ENCODE measurements around the gene ANTKMT. TPM values are rescaled to one million over a fixed set of nuclear protein-coding genes. Genes with fewer than 3 reads are reported as not detected.
A peak's percentile ranks its signal among the peaks of the same experiment; 100 is the strongest.
"Not testable (repeated sequence)": the region's sequence is repeated elsewhere in the genome, so short reads cannot be mapped to it uniquely, and the experiment has no call there.

ANTKMT gene
- total RNA-seq, 2 experiments from 2014 or later = 21.6 to 23.2 TPM

DNA sequence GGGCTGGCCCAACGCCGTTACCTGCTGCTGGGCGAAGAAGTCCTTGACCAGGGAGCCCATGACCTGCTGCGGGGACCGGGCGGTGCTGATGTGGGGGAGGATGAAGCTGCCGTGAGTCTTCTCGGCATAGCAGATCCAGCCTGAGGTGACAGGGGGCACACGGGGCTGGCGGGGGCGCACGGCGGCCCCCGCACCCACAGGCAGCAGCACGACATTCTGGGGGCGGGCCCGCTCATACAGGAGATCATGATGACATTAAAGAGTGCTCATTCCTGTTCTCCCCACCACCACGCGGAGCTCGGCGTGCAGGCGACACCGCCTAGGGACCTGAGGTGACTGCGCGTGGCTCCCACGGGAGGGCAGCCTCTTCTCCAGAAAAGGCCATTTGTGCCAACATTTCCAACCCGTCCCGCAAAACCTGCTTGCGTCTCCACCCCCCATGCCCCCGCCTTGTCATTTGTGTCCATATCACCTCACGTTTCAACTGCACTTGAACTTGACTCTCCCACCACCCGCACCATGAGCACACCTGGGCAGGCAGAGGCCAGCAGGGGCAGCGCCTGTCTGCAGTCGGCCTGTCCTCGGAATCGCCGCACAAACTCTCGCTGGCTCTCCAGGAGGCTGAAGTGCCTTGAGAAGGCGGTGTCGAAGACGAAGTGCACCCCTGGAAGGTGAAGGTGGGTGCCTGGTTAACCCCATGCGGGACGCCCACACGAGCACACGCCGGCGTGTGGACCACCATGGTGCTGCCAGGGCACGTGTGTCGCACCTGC lies 13.4 kb downstream of the ANTKMT start:
- POLR2A ChIA-PET = no interaction called here

DNA sequence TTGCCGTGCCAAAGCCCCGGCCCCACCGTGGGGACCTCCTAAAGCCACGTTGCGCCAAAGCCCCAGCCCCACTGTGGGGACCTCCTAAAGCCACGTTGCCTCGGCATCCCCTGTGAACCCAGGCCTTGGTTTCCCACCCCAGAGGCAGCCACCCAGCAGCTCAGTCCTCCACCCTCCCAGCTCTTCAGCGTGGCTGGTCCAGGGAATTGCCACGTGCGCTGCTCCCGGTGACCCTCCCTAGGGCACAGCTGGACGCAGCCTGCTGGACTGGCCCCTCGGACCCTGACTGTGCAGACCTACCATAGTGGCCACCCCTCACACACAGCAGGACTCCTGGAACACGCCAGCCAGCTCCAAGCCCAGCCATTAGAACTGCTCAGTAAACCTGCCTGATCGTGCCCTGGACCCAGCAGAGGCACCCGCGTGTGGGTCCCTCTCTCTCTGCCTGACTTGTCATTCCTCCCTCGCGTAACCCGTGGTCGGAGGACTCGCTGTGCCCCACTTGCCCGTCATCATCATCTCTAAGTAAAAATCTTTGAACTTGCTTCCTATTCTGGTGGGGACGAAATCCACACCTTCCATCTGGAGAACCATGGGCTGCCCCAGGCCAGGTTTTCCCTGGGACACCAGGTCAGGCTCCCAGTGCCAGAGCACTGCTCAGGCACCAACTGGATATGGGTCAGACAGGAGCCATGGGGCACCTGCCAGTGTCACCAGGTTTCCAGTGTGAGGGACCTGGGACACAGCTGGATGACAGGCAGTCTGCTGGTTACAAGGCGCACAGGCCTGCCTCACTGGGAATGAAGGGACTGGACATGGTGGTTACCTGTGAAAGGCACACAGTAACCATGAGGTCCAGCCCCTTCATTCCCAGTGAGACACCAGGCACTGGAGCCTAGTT lies 14.3 kb downstream of the ANTKMT start:
- Mint-ChIP-seq H3K4me1 (peaks cover 8% of the 10 kb centered on the region), H3K4me3 (no peak overlapping the region), H3K27me3 (no peaks in the 10 kb centered on the region), H3K27ac (no peak overlapping the region), H3K9me3 (no peaks in the 10 kb centered on the region), H3K36me3 (peaks cover 6% of the 10 kb centered on the region)
- ATAC-seq (ENCODE audit: low read depth) (no peak), DNase-seq (no peak)
- POLR2A ChIA-PET = no interaction called here

More for the DNA sequence above, 13.4 kb downstream of the ANTKMT start:
- ATAC-seq (ENCODE audit: low read depth) = no peak
- H3K36me3 Mint-ChIP-seq = peaks cover 6% of the 10 kb centered on the region
- no peak for DNase-seq
- no peaks in the 10 kb centered on the region for H3K27me3 Mint-ChIP-seq
- H3K9me3 Mint-ChIP-seq = no peaks in the 10 kb centered on the region
- H3K4me1 Mint-ChIP-seq = peaks cover 6% of the 10 kb centered on the region
- no peak overlapping the region for H3K27ac Mint-ChIP-seq
- H3K4me3 Mint-ChIP-seq = no peak overlapping the region

DNA sequence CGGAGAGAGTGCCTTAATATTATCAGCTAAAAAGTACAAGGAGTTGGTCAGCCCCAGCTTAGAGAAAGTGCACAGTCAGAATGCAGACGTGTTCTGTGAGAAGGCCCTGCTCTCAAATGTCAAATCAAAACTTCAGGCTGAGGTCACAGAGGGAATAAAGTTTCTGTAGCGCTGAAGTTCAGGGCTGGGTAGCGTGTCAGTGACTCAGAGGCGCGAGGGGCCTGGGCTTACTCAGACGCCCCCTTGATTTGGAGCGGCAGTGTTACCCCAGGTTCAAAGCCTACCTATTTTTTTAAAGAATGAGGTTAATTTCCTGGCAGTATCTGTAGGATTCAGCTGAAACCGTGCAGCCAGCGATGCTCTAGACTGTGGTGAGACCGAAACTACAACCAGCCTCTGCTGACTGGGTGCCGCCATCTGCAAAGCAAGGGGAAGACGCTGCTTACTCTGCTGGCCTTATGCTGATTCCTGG lies 15.1 kb downstream of the ANTKMT start:
- DNase-seq = no peak
- no peak for ATAC-seq (ENCODE audit: low read depth)
- Mint-ChIP-seq H3K4me3 (no peak overlapping the region), H3K9me3 (no peaks in the 10 kb centered on the region), H3K27me3 (no peaks in the 10 kb centered on the region), H3K4me1 (peaks cover 8% of the 10 kb centered on the region), H3K36me3 (peaks cover 6% of the 10 kb centered on the region), H3K27ac (no peak overlapping the region)
- POLR2A ChIA-PET = interaction anchor here (0.7 kb wide), 1 partner anchor 13 kb away, joined by 4 read pairs; no protein-coding TSS in a partner anchor

DNA sequence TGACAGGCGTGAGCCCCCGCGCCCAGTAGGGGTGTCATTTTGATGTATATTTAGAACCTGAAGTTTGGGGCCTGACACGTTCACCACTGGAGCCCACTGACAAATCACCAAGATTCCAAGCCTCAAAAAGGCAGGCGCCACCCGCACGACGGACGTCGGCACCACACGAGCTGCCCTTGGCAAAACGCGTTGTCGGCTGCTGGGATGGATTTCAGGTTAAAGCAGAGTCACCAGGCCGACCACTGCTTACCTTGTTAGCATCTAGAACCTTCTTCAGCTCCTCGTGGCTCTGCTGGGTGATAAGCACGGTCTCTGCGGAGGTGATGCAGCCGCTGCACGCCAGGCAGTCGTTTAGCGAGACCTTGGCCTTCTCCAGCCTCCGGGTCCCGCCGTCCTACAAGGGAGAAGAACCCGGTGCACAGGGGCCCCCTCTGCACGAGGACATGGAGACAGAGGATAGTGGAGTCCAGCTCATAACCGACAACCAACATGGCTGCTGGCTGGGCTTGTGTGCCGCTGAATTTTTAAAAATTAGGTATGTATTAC lies 16.1 kb downstream of the ANTKMT start:
- ATAC-seq (ENCODE audit: low read depth) (no peak), DNase-seq (no peak)
- H3K4me1 Mint-ChIP-seq = peaks cover 8% of the 10 kb centered on the region
- no peaks in the 10 kb centered on the region for H3K9me3 Mint-ChIP-seq
- no peaks in the 10 kb centered on the region for H3K27me3 Mint-ChIP-seq
- POLR2A ChIA-PET = interaction anchor here (1.1 kb wide), 1 partner anchor 13 kb away, joined by 3 read pairs; no protein-coding TSS in a partner anchor
- no peak overlapping the region for H3K27ac Mint-ChIP-seq
- H3K36me3 Mint-ChIP-seq = peaks cover 6% of the 10 kb centered on the region
- no peak overlapping the region for H3K4me3 Mint-ChIP-seq

DNA sequence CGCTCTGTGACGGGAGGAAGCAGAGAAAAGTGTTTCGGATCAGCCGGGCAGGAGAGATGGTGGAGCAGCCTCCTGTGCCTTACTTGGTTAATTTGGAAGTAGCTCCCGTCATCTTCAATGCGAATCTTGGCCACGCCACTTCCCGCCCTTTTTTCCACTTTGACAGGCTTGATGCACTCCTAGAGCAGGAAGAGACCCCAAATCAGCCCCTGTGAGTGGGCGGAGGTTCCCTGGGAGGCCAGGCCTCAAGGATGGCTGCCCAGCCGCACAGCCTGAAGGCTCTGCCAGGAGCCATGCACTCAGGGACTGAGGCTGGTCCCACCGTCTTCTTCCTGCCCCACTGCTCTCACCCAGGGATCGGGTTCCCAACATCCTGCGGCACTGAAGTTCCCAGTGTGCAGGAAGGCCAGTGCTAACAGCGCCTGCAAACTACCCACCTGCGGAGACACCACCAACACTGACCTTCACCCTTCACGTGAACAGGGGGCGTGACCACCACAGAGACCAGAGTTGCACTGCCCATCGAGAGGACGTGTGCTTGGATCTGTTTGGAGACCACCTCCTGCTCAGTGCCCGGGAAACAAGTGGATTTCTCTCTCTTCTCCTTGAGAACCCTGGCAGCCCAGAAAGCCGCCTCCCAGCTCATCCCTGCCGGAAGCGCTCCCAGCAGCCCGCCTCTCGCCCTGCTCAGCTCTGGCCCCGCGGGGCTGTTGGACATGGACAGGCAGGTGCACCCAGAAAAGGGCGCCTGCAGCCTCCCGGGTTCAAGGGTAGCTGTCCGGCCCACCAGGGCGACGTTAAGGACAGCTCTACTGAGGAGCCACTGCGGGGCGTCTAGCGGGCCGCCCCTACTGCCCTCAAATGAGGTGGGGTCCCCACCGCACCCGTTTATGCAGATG lies 18.9 kb downstream of the ANTKMT start:
- Mint-ChIP-seq H3K9me3 (no peaks in the 10 kb centered on the region), H3K4me3 (peak overlapping the region; percentile 81), H3K27me3 (no peaks in the 10 kb centered on the region), H3K4me1 (peaks cover 8% of the 10 kb centered on the region), H3K27ac (peak overlapping the region; percentile 63), H3K36me3 (peaks cover 6% of the 10 kb centered on the region)
- DNase-seq (no peak), ATAC-seq (ENCODE audit: low read depth) (no peak)
- POLR2A ChIA-PET = interaction anchor here (0.7 to 2.2 kb wide), 9 partner anchors 10 to 53 kb away, joined by 3 to 13 read pairs (median 5); partner anchors contain the start of genes HAGHL and METRN

DNA sequence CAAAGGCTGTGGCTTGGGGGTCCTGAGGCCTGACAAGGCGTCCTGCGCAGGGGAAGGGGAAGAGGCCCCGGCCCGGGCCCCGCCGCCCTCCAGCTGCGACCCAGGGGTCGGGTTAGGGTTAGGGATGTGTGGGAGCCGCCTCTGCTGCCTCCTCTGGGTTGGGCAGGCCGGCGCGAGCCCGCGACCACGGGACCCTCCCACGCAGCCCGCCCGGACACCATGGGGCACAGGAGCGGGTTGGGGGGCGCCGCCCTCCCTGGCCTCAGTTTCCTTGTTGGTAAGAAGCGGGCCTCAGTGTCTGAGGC lies 19.5 kb downstream of the ANTKMT start:
- peak; percentile 12 for ATAC-seq (ENCODE audit: low read depth)
- Mint-ChIP-seq H3K36me3 (peaks cover 4% of the 10 kb centered on the region), H3K4me3 (peak overlapping the region; percentile 81), H3K9me3 (no peaks in the 10 kb centered on the region), H3K27ac (peak overlapping the region; percentile 70), H3K27me3 (no peaks in the 10 kb centered on the region), H3K4me1 (peaks cover 6% of the 10 kb centered on the region)
- POLR2A ChIA-PET = interaction anchor here (0.7 to 2.2 kb wide), 10 partner anchors 10 to 73 kb away, joined by 3 to 13 read pairs (median 5); partner anchors contain the start of genes HAGHL, METRN and RHOT2
- DNase-seq = no peak

DNA sequence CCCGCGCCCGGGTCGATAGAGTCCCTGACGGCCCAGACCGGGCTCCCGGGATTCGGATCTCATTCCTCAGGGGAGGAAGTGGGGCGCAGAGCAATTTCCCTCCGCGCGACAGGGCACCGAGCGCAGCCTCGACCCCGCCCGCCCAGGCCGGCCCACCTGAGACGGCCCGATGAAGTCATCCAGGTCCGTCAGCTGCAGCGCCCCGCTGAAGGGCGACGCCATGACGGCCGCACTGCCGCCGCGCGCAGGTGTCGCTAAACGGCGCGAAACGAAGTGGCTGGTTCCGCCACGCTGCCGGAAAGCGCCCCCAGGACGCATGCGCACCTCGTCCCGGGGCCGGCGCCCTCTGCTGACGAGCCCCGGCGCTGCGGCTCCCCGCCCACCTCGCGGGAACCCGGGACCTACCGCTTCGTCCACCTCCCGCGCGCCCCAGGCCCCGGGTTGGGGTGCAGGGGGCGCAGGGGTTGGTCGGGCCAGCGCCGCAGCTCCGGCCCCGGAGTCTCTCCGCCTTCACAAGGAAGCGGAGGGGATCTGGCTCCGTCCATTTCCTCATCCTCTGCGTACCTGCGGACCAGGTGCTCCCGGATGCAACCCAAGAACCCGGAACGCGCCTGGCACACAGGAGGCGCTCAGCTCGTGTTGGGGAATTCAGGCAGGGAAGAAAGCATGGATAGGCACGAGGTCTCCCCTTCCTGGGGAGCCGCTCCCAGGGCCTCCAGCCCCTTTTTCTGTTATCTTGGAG lies 20.0 kb downstream of the ANTKMT start, which contains the start of gene CIAO3:
Gene CIAO3, minus strand, starts transcription at position 234 of the 742 bp plus-strand sequence. Its CDS starts 12 bp downstream, at position 222.
- H3K27ac Mint-ChIP-seq = peak within 1 kb of the TSS; percentile 75
- no peaks in the 10 kb centered on the region for H3K27me3 Mint-ChIP-seq
- ATAC-seq (ENCODE audit: low read depth) = peak; percentile 92
- peaks cover 4% of the 10 kb centered on the region for H3K36me3 Mint-ChIP-seq
- H3K9me3 Mint-ChIP-seq = no peaks in the 10 kb centered on the region
- peak within 1 kb of the TSS; percentile 81 for H3K4me3 Mint-ChIP-seq
- POLR2A ChIA-PET = interaction anchor here (0.6 to 2.2 kb wide), 13 partner anchors 9 to 73 kb away, joined by 3 to 13 read pairs (median 4); partner anchors contain the start of genes ANTKMT, CHTF18, HAGHL and METRN
- peaks cover 6% of the 10 kb centered on the region for H3K4me1 Mint-ChIP-seq
- DNase-seq = peak; percentile 99

DNA sequence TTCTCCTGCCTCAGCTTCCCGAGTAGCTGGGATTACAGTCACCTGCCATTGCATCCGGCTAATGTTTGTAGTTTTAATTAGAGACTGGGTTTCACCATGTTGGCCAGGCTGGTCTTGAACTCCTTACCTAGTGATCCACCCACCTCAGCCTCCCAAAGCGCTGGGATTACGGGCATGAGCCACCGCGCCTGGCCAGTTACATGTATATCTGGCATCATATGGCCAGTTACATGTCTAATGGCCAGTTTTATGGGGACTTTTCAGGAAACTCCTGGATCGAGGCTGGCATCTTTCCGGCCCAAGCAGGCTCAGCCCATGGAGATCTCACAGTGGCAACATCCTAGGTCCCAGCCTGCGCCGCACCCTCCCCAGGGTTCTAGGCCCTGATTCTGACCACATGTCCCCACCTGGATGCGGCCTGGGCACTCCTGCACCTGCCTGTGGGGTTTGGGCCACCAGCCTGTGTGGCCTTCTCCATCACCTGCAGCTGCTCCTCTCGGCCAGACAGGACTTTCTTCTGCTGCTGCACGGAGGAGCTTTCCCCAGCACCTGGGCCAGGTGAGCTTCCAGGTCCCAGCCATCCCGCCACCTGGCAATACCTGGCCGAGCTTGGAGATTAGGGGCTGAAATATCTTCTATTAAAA lies 21.2 kb downstream of the ANTKMT start:
- POLR2A ChIA-PET = interaction anchor here (0.7 to 1.2 kb wide), 2 partner anchors 12 to 63 kb away, joined by 3 read pairs; no protein-coding TSS in a partner anchor
- H3K9me3 Mint-ChIP-seq = no peaks in the 10 kb centered on the region
- ATAC-seq (ENCODE audit: low read depth) (no peak), DNase-seq (no peak)
- peaks cover 2% of the 10 kb centered on the region for H3K36me3 Mint-ChIP-seq
- H3K4me3 Mint-ChIP-seq = peak overlapping the region; percentile 80
- H3K27me3 Mint-ChIP-seq = no peaks in the 10 kb centered on the region
- H3K4me1 Mint-ChIP-seq = peaks cover 6% of the 10 kb centered on the region
- H3K27ac Mint-ChIP-seq = peak overlapping the region; percentile 12

DNA sequence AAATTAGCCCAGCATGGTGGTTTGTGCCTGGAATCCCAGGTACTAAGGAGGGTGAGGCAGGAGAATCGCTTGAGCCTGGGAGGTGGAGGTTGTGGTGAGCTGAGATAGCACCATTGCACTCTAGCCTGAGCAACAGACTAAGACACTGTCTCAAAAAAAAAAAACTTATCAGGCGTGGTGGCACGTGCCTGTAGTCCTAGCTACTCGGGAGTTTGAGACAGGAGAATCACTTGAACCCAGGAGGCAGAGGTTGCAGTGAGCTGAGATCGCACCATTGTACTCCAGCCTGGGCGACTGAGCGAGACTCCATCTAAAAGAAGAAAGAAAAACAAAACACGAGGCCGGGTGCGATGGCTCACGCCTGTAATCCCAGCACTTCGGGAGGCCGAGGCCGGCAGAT lies 21.9 kb downstream of the ANTKMT start:
- not testable (repeated sequence) for DNase-seq; H3K27me3 Mint-ChIP-seq; H3K9me3 Mint-ChIP-seq; H3K4me3 Mint-ChIP-seq; H3K27ac Mint-ChIP-seq; H3K4me1 Mint-ChIP-seq; H3K36me3 Mint-ChIP-seq; ATAC-seq (ENCODE audit: low read depth)
- POLR2A ChIA-PET = interaction anchor here (0.6 to 1.2 kb wide), 3 partner anchors 11 to 162 kb away, joined by 3 to 7 read pairs (median 3); no protein-coding TSS in a partner anchor

DNA sequence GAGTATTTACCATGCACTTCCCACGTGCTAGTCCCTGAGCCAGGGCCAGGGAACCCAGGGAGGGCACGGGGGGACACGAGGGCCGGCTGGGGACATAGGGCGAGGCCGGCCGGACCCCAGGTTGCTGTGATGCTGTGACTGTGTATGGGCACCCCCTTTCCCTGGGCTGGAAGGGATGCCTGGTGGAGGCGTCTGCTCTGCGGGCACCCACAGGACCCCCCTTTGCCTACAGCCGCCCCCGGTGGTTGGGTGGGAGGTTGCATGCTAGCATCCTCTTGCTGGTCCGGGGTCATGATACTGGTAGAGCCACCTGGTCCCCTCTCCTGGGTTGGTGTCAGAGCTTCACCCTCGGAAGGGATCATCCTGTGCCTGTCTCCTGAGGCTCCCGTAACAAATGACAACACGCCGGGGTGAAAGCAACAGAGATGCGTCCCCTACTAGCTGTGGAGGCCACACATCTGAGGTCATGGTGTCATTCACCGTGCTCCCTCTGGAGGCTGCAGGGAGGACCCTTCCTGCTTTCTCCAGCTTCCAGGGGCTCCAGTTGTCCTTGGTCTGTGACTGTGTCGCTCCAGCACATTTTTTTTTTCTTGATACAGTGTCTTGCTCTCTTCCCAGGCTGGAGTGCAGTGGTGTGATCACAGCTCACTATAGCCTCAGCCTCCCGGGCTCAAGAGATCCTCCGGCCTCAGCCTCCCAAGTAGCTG lies 23.0 kb downstream of the ANTKMT start:
- POLR2A ChIA-PET = interaction anchor here (1.1 kb wide), 1 partner anchor 30 kb away, joined by 7 read pairs; no protein-coding TSS in a partner anchor
- no peak overlapping the region for H3K27ac Mint-ChIP-seq
- ATAC-seq (ENCODE audit: low read depth) = no peak
- H3K9me3 Mint-ChIP-seq = no peaks in the 10 kb centered on the region
- H3K4me3 Mint-ChIP-seq = no peak overlapping the region
- peaks cover 4% of the 10 kb centered on the region for H3K4me1 Mint-ChIP-seq
- no peaks in the 10 kb centered on the region for H3K36me3 Mint-ChIP-seq
- DNase-seq = peak; percentile 34
- no peaks in the 10 kb centered on the region for H3K27me3 Mint-ChIP-seq

DNA sequence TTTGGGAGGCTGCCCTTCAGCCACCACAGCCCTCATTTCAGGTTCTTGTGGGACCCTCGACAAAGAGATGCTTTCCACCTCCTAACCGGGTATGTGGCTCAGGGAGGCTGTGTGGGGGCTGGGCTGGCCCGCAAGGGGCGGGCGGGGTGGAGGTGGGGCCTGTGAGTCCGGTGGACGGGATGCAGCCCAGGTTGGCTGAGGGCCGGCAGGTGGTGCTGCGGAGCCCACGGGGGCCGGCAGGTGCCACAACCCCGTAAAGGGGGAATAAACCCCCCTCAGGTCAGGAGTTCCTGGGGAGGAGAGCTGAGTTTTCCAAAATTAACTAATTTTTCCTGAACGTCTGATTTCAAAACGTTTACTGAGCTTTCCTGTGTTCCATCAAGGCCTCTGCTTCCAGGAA lies 24.8 kb downstream of the ANTKMT start:
- no peaks in the 10 kb centered on the region for H3K9me3 Mint-ChIP-seq
- POLR2A ChIA-PET = no interaction called here
- H3K4me1 Mint-ChIP-seq = no peaks in the 10 kb centered on the region
- DNase-seq (peak; percentile 45), ATAC-seq (ENCODE audit: low read depth) (peak; percentile 26)
- no peak overlapping the region for H3K4me3 Mint-ChIP-seq
- no peaks in the 10 kb centered on the region for H3K27me3 Mint-ChIP-seq
- H3K36me3 Mint-ChIP-seq = no peaks in the 10 kb centered on the region
- H3K27ac Mint-ChIP-seq = no peak overlapping the region

Data from activated naive CD8-positive, alpha-beta T cell treated with anti-CD3 and anti-CD28 coated beads, Interleukin-2, amount 10 ng/mL, durations not matched to agents 7 days and 5 days (primary cell).